Endothelial cell of umbilical vein (primary cell): ENCODE data around the gene NME7. TPM values are rescaled to one million over a fixed set of nuclear protein-coding genes. Genes with fewer than 3 reads are reported as not detected.

Experiments used
- BruUV-seq: library from RNA; stranded (reverse); fragments of 400-500 nt; replicated peaks from 2 replicates; lab custom pipeline; 2021; lab: Mats Ljungman, UMichigan
- CTCF ChIA-PET: fragments of 300-600, 350-600 bp; sonication (Branson Sonifier 250); formaldehyde crosslinking; loops from one replicate; lab custom pipeline; 2021; ENCODE audit warnings: antibody characterized with exemption, inconsistent platforms; lab: Charles Lee
- POLR2A ChIA-PET: fragments of 300-600, 350-600 bp; sonication (Branson Sonifier 250); formaldehyde crosslinking; loops from one replicate; lab custom pipeline; 2021; ENCODE audit warnings: antibody characterized with exemption, inconsistent platforms; lab: Charles Lee
- DNase-seq: peaks from one replicate; pipeline ENCODE4 v3.0.0-alpha.2; 2011; ENCODE audit warnings: low read depth, low spot score
- FAIRE-seq: peaks from 2 replicates; lab custom pipeline; 2011; peaks lifted over from hg19 to GRCh38; lab: Jason Lieb, UNC
- H2AFZ ChIP-seq: 2 replicates; pipeline ENCODE4 v1.6.0; 2012; ENCODE audit warnings: low read depth, low read length, control low read depth, inconsistent platforms
- H3K27ac ChIP-seq: 2 replicates; pipeline ENCODE4 v1.5.1; 2011; ENCODE audit warnings: low read depth, mild to moderate bottlenecking, control low read depth, low read length, moderate library complexity; ENCODE audit not compliant: insufficient read depth
- H3K27me3 ChIP-seq, 2 experiments: 2 replicates each; pipeline versions ENCODE4 v1.6.0 to v1.6.1; 2011; ENCODE audit warnings: low read length in 2 of 2, mixed read lengths in 1 of 2; ENCODE audit not compliant: control insufficient read depth in 2 of 2, insufficient read depth in 2 of 2
- H3K36me3 ChIP-seq, 2 experiments: 2 replicates in 1 of 2; 3 replicates in 1 of 2; pipeline ENCODE4 v1.5.1; 2011; ENCODE audit warnings: low read length in 2 of 2, mild to moderate bottlenecking in 1 of 2, moderate library complexity in 1 of 2; ENCODE audit not compliant: control insufficient read depth in 2 of 2, insufficient read depth in 2 of 2; ENCODE audit errors: extremely low read depth in 1 of 2
- H3K4me1 ChIP-seq: 3 replicates; pipeline ENCODE4 v1.5.1; 2011; ENCODE audit warnings: mild to moderate bottlenecking, low read length; ENCODE audit not compliant: control insufficient read depth, insufficient read depth; ENCODE audit errors: extremely low read depth
- H3K4me2 ChIP-seq: 2 replicates; pipeline ENCODE4 v1.6.1; 2011; ENCODE audit warnings: low read length, control low read depth, mixed read lengths; ENCODE audit not compliant: insufficient read depth
- H3K4me3 ChIP-seq, 3 experiments: fragments of 200-600 bp in 1 of 3; sonication (generic), shearing (Covaris generic) in 1 of 3; replicated peaks in 1 of 3; 2 replicates each; pipeline ENCODE4 v1.5.1; 2011 to 2016; ENCODE audit warnings: control low read depth in 3 of 3, low read length in 3 of 3, mild to moderate bottlenecking in 2 of 3, inconsistent platforms in 1 of 3, low read depth in 1 of 3, moderate library complexity in 1 of 3; ENCODE audit not compliant: insufficient read depth in 1 of 3
- H3K79me2 ChIP-seq: 2 replicates; pipeline ENCODE4 v1.6.0; 2012; ENCODE audit warnings: low read length, inconsistent platforms; ENCODE audit not compliant: control insufficient read depth, insufficient read depth
- H3K9ac ChIP-seq: replicated peaks from 2 replicates; pipeline ENCODE3; 2011; ENCODE audit warnings: low read length, control low read depth; ENCODE audit not compliant: insufficient read depth; ENCODE audit errors: extremely low read depth
- H3K9me1 ChIP-seq: replicated peaks from 3 replicates; pipeline ENCODE4 v1.6.0; 2011; ENCODE audit warnings: mild to moderate bottlenecking, low read length; ENCODE audit not compliant: control insufficient read depth, insufficient read depth; ENCODE audit errors: extremely low read depth
- H3K9me3 ChIP-seq: replicated peaks from 2 replicates; pipeline ENCODE4 v1.5.1; 2012; ENCODE audit warnings: low read length, inconsistent platforms; ENCODE audit not compliant: control insufficient read depth, insufficient read depth
- H4K20me1 ChIP-seq: replicated peaks from 2 replicates; pipeline ENCODE3; 2011; ENCODE audit warnings: mild to moderate bottlenecking, low read length; ENCODE audit not compliant: control insufficient read depth, insufficient read depth; ENCODE audit errors: extremely low read depth
- CTCF ChIP-seq, 2 donors: IDR thresholded peaks; 1 replicate in 1 of 2; 2 replicates in 1 of 2; pipeline ENCODE4 v1.5.1; 2011; ENCODE audit warnings: low read length in 2 of 2, mild to moderate bottlenecking in 2 of 2, moderate library complexity in 2 of 2, control low read depth in 1 of 2, inconsistent platforms in 1 of 2, low read depth in 1 of 2; ENCODE audit not compliant: insufficient read depth in 1 of 2; ENCODE audit errors: extremely low read depth in 1 of 2
- EZH2 ChIP-seq: IDR thresholded peaks from 2 replicates; pipeline ENCODE4 v1.6.1; 2012; ENCODE audit warnings: borderline replicate concordance, low read depth, mild to moderate bottlenecking, moderate library complexity, low read length, inconsistent platforms; ENCODE audit not compliant: severe bottlenecking
- FOS ChIP-seq: IDR thresholded peaks from 2 replicates; pipeline ENCODE4 v1.6.1; 2011; ENCODE audit warnings: mild to moderate bottlenecking, low read length, moderate library complexity, borderline replicate concordance; ENCODE audit not compliant: insufficient read depth
- GATA2 ChIP-seq: IDR thresholded peaks from 2 replicates; pipeline ENCODE4 v1.7.0; 2011; ENCODE audit warnings: low read depth, mild to moderate bottlenecking, moderate library complexity, mixed read lengths, low read length; ENCODE audit not compliant: insufficient read length, insufficient read depth
- JUN ChIP-seq: IDR thresholded peaks from 2 replicates; pipeline ENCODE4 v1.6.1; 2011; ENCODE audit warnings: borderline replicate concordance, low read depth; ENCODE audit not compliant: insufficient read length, insufficient read depth
- MAX ChIP-seq: IDR thresholded peaks from 2 replicates; pipeline ENCODE4 v1.6.1; 2011; ENCODE audit not compliant: insufficient read depth, insufficient read length
- MYC ChIP-seq: IDR thresholded peaks from one replicate; pipeline ENCODE4 v1.6.1; 2011; ENCODE audit warnings: mild to moderate bottlenecking, low read depth, low read length
- POLR2A ChIP-seq: IDR thresholded peaks from 2 replicates; pipeline ENCODE4 v1.6.1; 2012; ENCODE audit warnings: low read depth, mild to moderate bottlenecking, control low read depth, low read length
- POLR2AphosphoS5 ChIP-seq: IDR thresholded peaks from 2 replicates; pipeline ENCODE4 v1.6.1; 2012; ENCODE audit warnings: low read depth, mild to moderate bottlenecking, control low read depth, low read length, moderate library complexity; ENCODE audit not compliant: insufficient read depth
- dilution Hi-C: fragments of 300-500 bp; cut with MboI; formaldehyde crosslinking; loops from one replicate; pipeline ENCODE4 v1.15.0; 2019; ENCODE audit warnings: low sequenced_read_pairs; ENCODE audit not compliant: extremely low pct_ligation_motif_present
- intact Hi-C: fragments of 100-400 bp; cut with micrococcal nuclease; formaldehyde crosslinking; loops from one replicate; pipeline ENCODE4 v1.10.0; 2022
- polyA plus RNA-seq, 4 experiments: library from polyadenylated mRNA; depleted of rRNA in 3 of 4; stranded (reverse) in 3 of 4; unstranded in 1 of 4; fragments of >200 nt; gene quantifications; 2 replicates each; pipeline versions ENCODE4 v1.2.1 to v1.2.3, GENCODE V29; 2011 to 2012; ENCODE audit warnings: missing spikeins in 1 of 4
- total RNA-seq: library from RNA; stranded (reverse); gene quantifications from 2 replicates; pipeline ENCODE4 v1.2.3, GENCODE V29; 2021

The NME7 gene
- total and polyA plus RNA-seq, 2 donors (not counting 3 experiments of a cell fraction or from before 2014, with no cell fraction given) = 16.5 to 25.3 TPM

GRCh38 chr1:169261884-169262283 lies 105.7 kb downstream of the NME7 start:
- DNase-seq (no peak), FAIRE-seq (no peak)
- Histone ChIP-seq H3K27ac (no peak overlapping the region), H3K4me2 (no peak overlapping the region), H2AFZ (no peak overlapping the region), H3K79me2 (no peaks in the 10 kb centered on the region), H3K4me1 (no peaks in the 10 kb centered on the region), H3K4me3 (no peak overlapping the region), H3K9me3 (no peaks in the 10 kb centered on the region), H4K20me1 (no peaks in the 10 kb centered on the region), H3K27me3 (no peaks in the 10 kb centered on the region), H3K9me1 (no peaks in the 10 kb centered on the region), H3K36me3 (no peaks in the 10 kb centered on the region), H3K9ac (no peak overlapping the region)
- BruUV-seq = no TSS peak
- POLR2A ChIA-PET = no interaction called here
- dilution Hi-C loops = no loop called here
- CTCF ChIA-PET = no interaction called here
- intact Hi-C loops = no loop called here
- TF ChIP-seq GATA2 (no peak), FOS (no peak), POLR2AphosphoS5 (no peak), EZH2 (no peak)

GRCh38 chr1:169260478-169261151 lies 107.0 kb downstream of the NME7 start:
- no peaks in the 10 kb centered on the region for H3K36me3 ChIP-seq
- no TSS peak for BruUV-seq
- no peak for DNase-seq
- no peaks in the 10 kb centered on the region for H3K27me3 ChIP-seq
- H3K9me3 ChIP-seq = no peaks in the 10 kb centered on the region
- H2AFZ ChIP-seq = no peak overlapping the region
- dilution Hi-C loops = no loop called here
- H3K9me1 ChIP-seq = no peaks in the 10 kb centered on the region
- POLR2A ChIA-PET = no interaction called here
- H4K20me1 ChIP-seq = no peaks in the 10 kb centered on the region
- FAIRE-seq = no peak
- intact Hi-C loops = no loop called here
- no peak overlapping the region for H3K27ac ChIP-seq
- H3K4me1 ChIP-seq = no peaks in the 10 kb centered on the region
- CTCF ChIA-PET = interaction anchor here (0.9 kb wide), 1 partner anchor 88 kb away, joined by 4 read pairs; no protein-coding TSS in a partner anchor
- H3K79me2 ChIP-seq = no peaks in the 10 kb centered on the region
- no peak overlapping the region for H3K4me3 ChIP-seq
- H3K9ac ChIP-seq = no peak overlapping the region
- no peak overlapping the region for H3K4me2 ChIP-seq
- TF ChIP-seq CTCF (IDR thresholded peaks at IDR 0.05; ENCODE audit: extremely low read depth in 1 of 2, insufficient read depth in 1 of 2, low read depth in 1 of 2, low read length in 2 of 2) = no peak
- TF ChIP-seq POLR2A = no peak
- TF ChIP-seq MYC = no peak
- TF ChIP-seq FOS = no peak
- no peak for TF ChIP-seq POLR2AphosphoS5
- no peak for TF ChIP-seq EZH2
- TF ChIP-seq JUN = no peak
- no peak for TF ChIP-seq GATA2
- TF ChIP-seq MAX = no peak
